ENCODE results near the gene RNF32. TPM values are rescaled to one million over a fixed set of nuclear protein-coding genes. Genes with fewer than 3 reads are reported as not detected.

The RNF32 gene
- total RNA-seq, 6 donors from 2014 or later, result 1.1 to 4.0 (median 2.6) TPM; not detected in 1

- no peak for DNase-seq
- H3K9me3 ChIP-seq, result no peaks in the 10 kb centered on the region
- peaks cover 17 to 26% (median 21%) of the 10 kb centered on the region in 4 donors for H3K4me1 ChIP-seq
- 37 to 39% methylated on average over 7 of the region's 7 CpGs for WGBS, 2 donors
- peak in 1 of 2 donors; percentile 8 for ATAC-seq (ENCODE audit: low FRiP score in 2 of 2)
- H3K4me3 ChIP-seq, result no peak overlapping the region
- TF ChIP-seq EP300 (IDR thresholded peaks at IDR 0.05), result peak in 1 of 4 donors; percentile 34
- TF ChIP-seq CTCF (IDR thresholded peaks at IDR 0.05), result no peak
- no peak for TF ChIP-seq POLR2A (IDR thresholded peaks at IDR 0.05)
- peak in 1 of 2 donors; percentile 53 for TF ChIP-seq POLR2AphosphoS5 (IDR thresholded peaks at IDR 0.05)
- H3K27me3 ChIP-seq, result no peaks in the 10 kb centered on the region
- H3K36me3 ChIP-seq, result no peaks in the 10 kb centered on the region
- H3K27ac ChIP-seq, result peak overlapping the region; percentile 38 to 79 (median 64)
Observed at GRCh38 chr7:156609010-156609877, 31.3 kb upstream of the RNF32 start.

DNA sequence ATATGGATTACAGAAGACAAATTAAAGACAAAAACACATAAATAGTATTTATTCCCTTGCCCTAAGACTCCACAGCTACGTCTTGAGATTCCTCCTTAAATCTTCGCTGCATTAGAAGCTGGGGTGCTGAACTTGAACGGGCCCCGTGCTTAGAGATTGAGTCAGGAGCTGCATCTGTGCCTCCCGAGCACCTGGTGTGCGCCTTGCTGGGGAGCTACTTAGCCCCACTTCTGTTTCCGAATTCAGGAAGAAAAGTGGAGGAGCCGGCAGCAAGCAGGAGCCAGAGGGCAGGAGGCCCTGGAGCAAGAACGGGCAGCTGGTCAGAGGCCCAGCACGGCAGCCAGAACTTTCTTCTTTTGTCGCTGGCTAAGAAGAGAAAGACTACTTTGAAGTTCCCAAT, 30.4 kb upstream of the RNF32 start:
- no peak for DNase-seq
- H3K27me3 ChIP-seq, result no peaks in the 10 kb centered on the region
- H3K36me3 ChIP-seq, result no peaks in the 10 kb centered on the region
- H3K4me1 ChIP-seq, result peaks cover 17 to 26% (median 21%) of the 10 kb centered on the region in 4 donors
- ATAC-seq (ENCODE audit: low FRiP score in 2 of 2), result no peak
- H3K9me3 ChIP-seq, result no peaks in the 10 kb centered on the region
- TF ChIP-seq CTCF (IDR thresholded peaks at IDR 0.05) (no peak), EP300 (IDR thresholded peaks at IDR 0.05) (no peak), POLR2AphosphoS5 (IDR thresholded peaks at IDR 0.05) (no peak), POLR2A (IDR thresholded peaks at IDR 0.05) (no peak)
- H3K4me3 ChIP-seq, result no peak overlapping the region
- H3K27ac ChIP-seq, result peak overlapping the region in 3 of 4 donors; percentile 35 to 79 (median 73)
- WGBS, 2 donors, result 73 to 75% methylated on average over 11 of the region's 11 CpGs

GRCh38 chr7:156610601-156611000, 30.0 kb upstream of the RNF32 start:
- 69 to 80% methylated on average over 6 to 11 of the region's 11 CpGs for WGBS, 2 donors
- Histone ChIP-seq H3K4me3 (no peak overlapping the region), H3K4me1 (peaks cover 17 to 30% (median 21%) of the 10 kb centered on the region in 4 donors), H3K36me3 (no peaks in the 10 kb centered on the region), H3K27me3 (no peaks in the 10 kb centered on the region), H3K9me3 (no peaks in the 10 kb centered on the region), H3K27ac (peak overlapping the region in 1 of 4 donors; percentile 35)
- ATAC-seq (ENCODE audit: low FRiP score in 2 of 2), result no peak
- TF ChIP-seq CTCF (IDR thresholded peaks at IDR 0.05) (no peak), POLR2AphosphoS5 (IDR thresholded peaks at IDR 0.05) (no peak), EP300 (IDR thresholded peaks at IDR 0.05) (no peak), POLR2A (IDR thresholded peaks at IDR 0.05) (no peak)
- no peak for DNase-seq

GRCh38 chr7:156611014-156612010, 29.3 kb upstream of the RNF32 start:
- Histone ChIP-seq H3K27me3 (no peaks in the 10 kb centered on the region), H3K9me3 (no peaks in the 10 kb centered on the region), H3K36me3 (no peaks in the 10 kb centered on the region), H3K4me1 (peaks cover 17 to 33% (median 24%) of the 10 kb centered on the region in 4 donors), H3K4me3 (no peak overlapping the region), H3K27ac (no peak overlapping the region)
- TF ChIP-seq CTCF (IDR thresholded peaks at IDR 0.05) (no peak), EP300 (IDR thresholded peaks at IDR 0.05) (no peak), POLR2AphosphoS5 (IDR thresholded peaks at IDR 0.05) (no peak), POLR2A (IDR thresholded peaks at IDR 0.05) (no peak)
- ATAC-seq (ENCODE audit: low FRiP score in 2 of 2) (no peak), DNase-seq (peak in 1 of 2 donors; percentile 14)
- WGBS, 2 donors, result 80 to 84% methylated on average over 15 to 17 of the region's 17 CpGs

All from upper lobe of left lung (tissue), 6 donors.